Breast epithelium (tissue), 4 donors: Measurements from ENCODE around the gene BRF1. TPM values are rescaled to one million over a fixed set of nuclear protein-coding genes. Genes with fewer than 3 reads are reported as not detected.

ENCODE experiments used
- DNase-seq, 2 donors: peaks; one replicate each; pipeline ENCODE4 v3.0.0-alpha.2; 2019; ENCODE audit warnings: low spot score in 2 of 2
- H3K27ac ChIP-seq, 2 donors: fragments of 200-600 bp; sonication (generic) in 1 of 2; one replicate each; pipeline ENCODE4 v1.5.1; 2016 to 2019; ENCODE audit warnings: mild to moderate bottlenecking in 1 of 2
- H3K27me3 ChIP-seq, 2 donors: fragments of 200-600 bp; sonication (generic) in 1 of 2; one replicate each; pipeline versions ENCODE4 v1.5.1 to v1.6.0; 2017 to 2019; ENCODE audit warnings: control low read depth in 1 of 2, mild to moderate bottlenecking in 1 of 2
- H3K36me3 ChIP-seq: fragments of 200-600 bp; one replicate; pipeline ENCODE4 v1.5.1; 2019
- H3K4me1 ChIP-seq, 2 donors: fragments of 200-600 bp; sonication (generic); one replicate each; pipeline ENCODE4 v1.5.1; 2016 to 2019; ENCODE audit warnings: control low read depth in 1 of 2
- H3K4me3 ChIP-seq, 3 donors: fragments of 200-600 bp; sonication (generic); 1 replicate in 2 of 3; 2 replicates in 1 of 3; pipeline ENCODE4 v1.5.1; 2016 to 2019; ENCODE audit warnings: mild to moderate bottlenecking in 3 of 3, moderate library complexity in 2 of 3
- H3K9me3 ChIP-seq, 2 donors: fragments of 200-600 bp; sonication (generic) in 1 of 2; one replicate each; pipeline ENCODE4 v1.5.1; 2016 to 2019; ENCODE audit warnings: control low read depth in 1 of 2
- POLR2A ChIP-seq: fragments of 450-650 bp; IDR thresholded peaks from one replicate; pipeline ENCODE4 v1.6.1; 2016; ENCODE audit warnings: antibody characterized with exemption, mild to moderate bottlenecking, moderate library complexity
- POLR2AphosphoS5 ChIP-seq, 3 donors: sonication (generic); formaldehyde crosslinking; IDR thresholded peaks; one replicate each; pipeline ENCODE4 v1.6.1; 2017; ENCODE audit warnings: antibody characterized with exemption in 3 of 3
- intact Hi-C: fragments of 100-400 bp; cut with DNase I; formaldehyde crosslinking; loops from one replicate; pipeline ENCODE4 v1.15.1; 2023; ENCODE audit warnings: low total_unique reads
- total RNA-seq, 3 donors: library from RNA; depleted of rRNA; stranded (reverse); fragments of >200 nt; gene quantifications; one replicate each; pipeline ENCODE4 v1.1.0, GENCODE V29; 2016
- TF ChIP-seq, protein P1 (sequence below), 3 donors: fragments of 450-650 bp; IDR thresholded peaks; one replicate each; pipeline ENCODE4 v1.5.1; 2016 to 2017; ENCODE audit warnings: antibody characterized with exemption in 3 of 3, mild to moderate bottlenecking in 3 of 3, moderate library complexity in 3 of 3

BRF1 gene
- total RNA-seq, 3 donors from 2014 or later, result 30.2 to 45.6 (median 38.6) TPM

DNA sequence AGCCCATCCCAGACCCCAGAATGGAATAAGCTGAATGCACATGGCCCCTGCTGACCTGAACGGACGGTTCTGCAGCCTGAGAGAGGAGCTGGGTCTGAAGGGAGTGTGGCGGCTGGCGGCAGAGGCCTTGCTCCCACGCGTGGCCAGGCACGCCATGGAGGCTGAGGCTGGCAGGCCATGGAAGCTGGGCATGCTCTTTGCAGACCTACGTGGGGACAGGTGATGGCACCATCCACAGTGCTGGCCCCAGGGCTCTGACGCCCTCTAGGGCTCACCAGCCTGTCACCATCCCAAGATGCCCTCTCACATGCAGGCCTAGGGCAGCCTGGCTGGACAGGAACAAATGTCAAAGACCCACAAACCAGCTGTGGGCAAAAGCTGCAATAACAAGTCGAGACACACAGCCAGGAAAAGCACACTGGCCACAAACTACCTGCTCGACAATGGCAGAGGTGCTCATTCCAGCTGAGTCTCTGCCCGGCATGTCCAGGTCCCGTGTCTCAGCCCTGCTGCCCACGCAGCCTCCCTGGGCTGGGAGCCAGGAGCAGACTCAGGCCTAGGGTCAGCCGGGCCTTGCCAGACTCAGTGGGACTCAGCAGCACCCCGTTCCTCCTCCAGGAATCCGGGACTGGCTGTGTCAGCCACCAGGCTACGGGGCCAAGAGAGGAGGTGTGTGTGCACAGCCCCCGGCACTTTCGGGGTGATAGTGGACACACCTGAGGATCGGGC is 32.8 kb downstream of the BRF1 start:
- Histone ChIP-seq H3K27ac (peak overlapping the region; percentile 9 to 21), H3K4me1 (no peaks in the 10 kb centered on the region), H3K9me3 (no peaks in the 10 kb centered on the region), H3K27me3 (no peaks in the 10 kb centered on the region), H3K4me3 (no peak overlapping the region), H3K36me3 (no peaks in the 10 kb centered on the region)
- intact Hi-C loops, result no loop called here
- no peak for DNase-seq
- TF ChIP-seq POLR2A, result no peak
- no peak for TF ChIP-seq POLR2AphosphoS5 (IDR thresholded peaks at IDR 0.05)
- TF ChIP-seq, protein P1, sequence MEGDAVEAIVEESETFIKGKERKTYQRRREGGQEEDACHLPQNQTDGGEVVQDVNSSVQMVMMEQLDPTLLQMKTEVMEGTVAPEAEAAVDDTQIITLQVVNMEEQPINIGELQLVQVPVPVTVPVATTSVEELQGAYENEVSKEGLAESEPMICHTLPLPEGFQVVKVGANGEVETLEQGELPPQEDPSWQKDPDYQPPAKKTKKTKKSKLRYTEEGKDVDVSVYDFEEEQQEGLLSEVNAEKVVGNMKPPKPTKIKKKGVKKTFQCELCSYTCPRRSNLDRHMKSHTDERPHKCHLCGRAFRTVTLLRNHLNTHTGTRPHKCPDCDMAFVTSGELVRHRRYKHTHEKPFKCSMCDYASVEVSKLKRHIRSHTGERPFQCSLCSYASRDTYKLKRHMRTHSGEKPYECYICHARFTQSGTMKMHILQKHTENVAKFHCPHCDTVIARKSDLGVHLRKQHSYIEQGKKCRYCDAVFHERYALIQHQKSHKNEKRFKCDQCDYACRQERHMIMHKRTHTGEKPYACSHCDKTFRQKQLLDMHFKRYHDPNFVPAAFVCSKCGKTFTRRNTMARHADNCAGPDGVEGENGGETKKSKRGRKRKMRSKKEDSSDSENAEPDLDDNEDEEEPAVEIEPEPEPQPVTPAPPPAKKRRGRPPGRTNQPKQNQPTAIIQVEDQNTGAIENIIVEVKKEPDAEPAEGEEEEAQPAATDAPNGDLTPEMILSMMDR (IDR thresholded peaks at IDR 0.05), result no peak

DNA sequence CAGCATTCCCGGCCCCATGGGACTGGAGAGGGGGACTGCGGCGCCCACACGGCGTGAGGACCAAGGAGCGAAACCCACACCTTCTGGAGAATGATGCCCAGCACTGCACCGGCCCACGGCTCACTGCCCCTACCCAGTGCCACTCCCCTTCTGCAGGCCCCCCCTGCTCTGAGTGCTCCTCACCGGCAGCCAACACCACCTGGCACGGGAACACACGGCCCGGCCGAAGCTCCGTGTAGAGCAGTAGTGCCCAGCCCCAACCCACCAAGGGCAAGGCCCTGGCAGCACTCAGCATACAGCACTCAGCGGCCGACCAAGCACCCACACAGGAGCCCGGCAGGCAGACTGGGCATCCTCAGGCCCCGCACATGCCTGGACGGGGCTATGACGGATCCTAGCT is 39.0 kb downstream of the BRF1 start:
- Histone ChIP-seq H3K36me3 (no peaks in the 10 kb centered on the region), H3K27ac (no peak overlapping the region), H3K4me1 (no peaks in the 10 kb centered on the region), H3K9me3 (no peaks in the 10 kb centered on the region), H3K27me3 (no peaks in the 10 kb centered on the region), H3K4me3 (no peak overlapping the region)
- DNase-seq, result no peak
- intact Hi-C loops, result no loop called here
- no peak for TF ChIP-seq POLR2A
- TF ChIP-seq POLR2AphosphoS5 (IDR thresholded peaks at IDR 0.05), result no peak
- TF ChIP-seq, protein P1 (IDR thresholded peaks at IDR 0.05), result no peak

DNA sequence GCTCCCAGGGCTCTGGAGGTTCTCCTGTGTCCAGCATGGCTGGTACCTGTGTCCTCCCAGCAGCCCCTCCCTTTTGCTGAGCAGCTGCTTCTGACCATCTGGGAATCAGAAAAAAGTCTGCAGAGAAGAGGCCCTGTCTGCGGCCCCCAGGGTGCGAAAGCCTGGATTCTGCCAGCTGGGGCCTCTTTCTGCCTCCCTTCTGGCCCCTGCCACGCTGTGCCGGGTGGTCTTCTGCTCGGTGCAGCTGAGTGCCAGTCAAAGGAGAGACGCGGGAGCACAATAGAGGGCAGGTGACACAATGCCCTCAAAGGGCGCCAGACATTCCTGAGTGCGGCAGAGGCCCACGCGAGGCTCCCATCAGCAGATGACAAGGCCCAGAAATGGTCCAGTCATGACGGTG is 39.8 kb downstream of the BRF1 start:
- no peak overlapping the region for H3K27ac ChIP-seq
- intact Hi-C loops, result no loop called here
- H3K9me3 ChIP-seq, result no peaks in the 10 kb centered on the region
- DNase-seq, result no peak
- TF ChIP-seq POLR2A, result no peak
- H3K4me1 ChIP-seq, result no peaks in the 10 kb centered on the region
- H3K4me3 ChIP-seq, result no peak overlapping the region
- H3K36me3 ChIP-seq, result no peaks in the 10 kb centered on the region
- H3K27me3 ChIP-seq, result no peaks in the 10 kb centered on the region

DNA sequence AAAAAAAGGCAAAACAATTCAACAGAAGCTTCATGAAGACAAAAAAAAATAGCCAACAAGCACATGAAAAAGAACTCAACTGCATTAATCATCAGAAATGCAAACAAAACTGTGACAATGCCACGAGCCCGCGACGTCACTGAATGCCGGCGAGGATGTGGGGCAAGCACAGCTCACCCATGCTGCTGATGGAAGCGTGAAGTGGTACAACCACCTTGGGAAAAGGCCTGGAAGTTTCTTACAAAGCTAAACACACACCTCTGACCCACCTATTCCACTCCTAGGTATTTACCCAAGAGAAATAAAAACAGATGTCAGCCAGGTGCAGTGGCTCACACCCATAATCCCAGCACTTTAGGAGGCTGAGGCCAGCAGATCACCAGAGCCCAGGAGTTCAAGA is 42.0 kb downstream of the BRF1 start:
- H3K4me1 ChIP-seq, result no peaks in the 10 kb centered on the region
- no peak for DNase-seq
- no peak overlapping the region for H3K4me3 ChIP-seq
- intact Hi-C loops, result no loop called here
- H3K27ac ChIP-seq, result no peak overlapping the region
- no peaks in the 10 kb centered on the region for H3K27me3 ChIP-seq
- H3K9me3 ChIP-seq, result no peaks in the 10 kb centered on the region
- TF ChIP-seq, protein P1 (IDR thresholded peaks at IDR 0.05), result no peak
- TF ChIP-seq POLR2A (no peak), POLR2AphosphoS5 (IDR thresholded peaks at IDR 0.05) (no peak)
- no peaks in the 10 kb centered on the region for H3K36me3 ChIP-seq

DNA sequence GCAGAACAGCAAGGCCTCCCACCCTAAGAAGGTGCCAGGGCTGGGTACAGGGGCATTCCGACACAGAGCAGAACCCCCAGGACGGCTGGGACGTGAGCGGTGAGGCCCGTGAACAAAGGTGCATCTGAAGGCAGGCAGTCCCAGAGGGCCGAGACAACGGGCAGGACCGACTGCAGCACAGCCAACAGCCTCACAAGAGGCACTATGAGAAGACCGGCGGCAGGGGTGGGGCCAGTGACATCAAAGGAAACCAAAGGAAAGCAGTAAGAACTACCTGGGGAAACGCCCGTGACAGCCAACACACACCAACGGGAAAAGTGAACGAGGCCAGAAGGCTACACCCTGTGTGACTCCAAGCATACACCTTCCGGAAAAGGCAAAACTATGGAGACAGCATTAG is 43.3 kb downstream of the BRF1 start:
- Histone ChIP-seq H3K27ac (no peak overlapping the region), H3K4me1 (no peaks in the 10 kb centered on the region), H3K4me3 (no peak overlapping the region), H3K36me3 (no peaks in the 10 kb centered on the region), H3K9me3 (no peaks in the 10 kb centered on the region), H3K27me3 (no peaks in the 10 kb centered on the region)
- intact Hi-C loops, result no loop called here
- DNase-seq, result no peak
- TF ChIP-seq, protein P1 (IDR thresholded peaks at IDR 0.05), result no peak
- no peak for TF ChIP-seq POLR2AphosphoS5 (IDR thresholded peaks at IDR 0.05)
- no peak for TF ChIP-seq POLR2A
